Brain microvascular endothelial cell (primary cell): ENCODE data around the gene GFRA1.

ENCODE experiments used
- DNase-seq: peaks from one replicate; pipeline ENCODE4 v3.0.0-alpha.2; 2020
- H3K27ac ChIP-seq: fragments of 250-450 bp; sonication (Bioruptor Pico); 2 replicates; pipeline ENCODE4 v1.5.1; 2020; ENCODE audit warnings: mild to moderate bottlenecking, moderate library complexity
- H3K27me3 ChIP-seq: fragments of 250-450 bp; sonication (Bioruptor Pico); replicated peaks from 2 replicates; pipeline ENCODE4 v1.5.1; 2020; ENCODE audit warnings: mild to moderate bottlenecking
- H3K36me3 ChIP-seq: fragments of 250-450 bp; sonication (Bioruptor Pico); replicated peaks from 2 replicates; pipeline ENCODE4 v1.5.1; 2020; ENCODE audit warnings: mild to moderate bottlenecking
- H3K4me3 ChIP-seq: 2 replicates; pipeline ENCODE4 v1.5.1; 2011; ENCODE audit warnings: low read depth, mild to moderate bottlenecking, control low read depth, low read length, moderate library complexity
- in situ Hi-C: cut with HindIII; loops from 2 replicates; pipeline ENCODE4 v1.10.0; 2017; ENCODE audit warnings: low sequenced_read_pairs, low pct_ligation_motif_present
- TF ChIP-seq, protein P1 (sequence below): IDR thresholded peaks from 2 replicates; pipeline ENCODE4 v1.5.1; 2011; ENCODE audit warnings: low read depth, mild to moderate bottlenecking, moderate library complexity, low read length, control low read depth, inconsistent platforms; ENCODE audit errors: missing control alignments

Gene GFRA1

GRCh38 chr10:116083226-116083762 is 189.7 kb downstream of the GFRA1 start:
- in situ Hi-C loops = no loop called here

GRCh38 chr10:116082762-116083161 is 190.2 kb downstream of the GFRA1 start:
- Histone ChIP-seq H3K27me3 (no peaks in the 10 kb centered on the region), H3K27ac (no peak overlapping the region), H3K4me3 (no peak overlapping the region), H3K36me3 (no peaks in the 10 kb centered on the region)
- in situ Hi-C loops = no loop called here
- TF ChIP-seq, protein P1, sequence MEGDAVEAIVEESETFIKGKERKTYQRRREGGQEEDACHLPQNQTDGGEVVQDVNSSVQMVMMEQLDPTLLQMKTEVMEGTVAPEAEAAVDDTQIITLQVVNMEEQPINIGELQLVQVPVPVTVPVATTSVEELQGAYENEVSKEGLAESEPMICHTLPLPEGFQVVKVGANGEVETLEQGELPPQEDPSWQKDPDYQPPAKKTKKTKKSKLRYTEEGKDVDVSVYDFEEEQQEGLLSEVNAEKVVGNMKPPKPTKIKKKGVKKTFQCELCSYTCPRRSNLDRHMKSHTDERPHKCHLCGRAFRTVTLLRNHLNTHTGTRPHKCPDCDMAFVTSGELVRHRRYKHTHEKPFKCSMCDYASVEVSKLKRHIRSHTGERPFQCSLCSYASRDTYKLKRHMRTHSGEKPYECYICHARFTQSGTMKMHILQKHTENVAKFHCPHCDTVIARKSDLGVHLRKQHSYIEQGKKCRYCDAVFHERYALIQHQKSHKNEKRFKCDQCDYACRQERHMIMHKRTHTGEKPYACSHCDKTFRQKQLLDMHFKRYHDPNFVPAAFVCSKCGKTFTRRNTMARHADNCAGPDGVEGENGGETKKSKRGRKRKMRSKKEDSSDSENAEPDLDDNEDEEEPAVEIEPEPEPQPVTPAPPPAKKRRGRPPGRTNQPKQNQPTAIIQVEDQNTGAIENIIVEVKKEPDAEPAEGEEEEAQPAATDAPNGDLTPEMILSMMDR = no peak
- no peak for DNase-seq

More at GRCh38 chr10:116083226-116083762, 189.7 kb downstream of the GFRA1 start:
- no peak for DNase-seq
- no peaks in the 10 kb centered on the region for H3K36me3 ChIP-seq
- no peak overlapping the region for H3K4me3 ChIP-seq
- H3K27me3 ChIP-seq = no peaks in the 10 kb centered on the region
- H3K27ac ChIP-seq = no peak overlapping the region
- TF ChIP-seq, protein P1 = no peak

- no peak for DNase-seq
- Histone ChIP-seq H3K27ac (no peak overlapping the region), H3K4me3 (no peak overlapping the region), H3K27me3 (no peaks in the 10 kb centered on the region), H3K36me3 (no peaks in the 10 kb centered on the region)
- TF ChIP-seq, protein P1 = no peak
- in situ Hi-C loops = no loop called here
These were observed 190.8 kb downstream of the GFRA1 start for GRCh38 chr10:116082206-116082605.

- H3K36me3 ChIP-seq = no peaks in the 10 kb centered on the region
- no peak overlapping the region for H3K4me3 ChIP-seq
- no peaks in the 10 kb centered on the region for H3K27me3 ChIP-seq
- DNase-seq = no peak
- TF ChIP-seq, protein P1 = no peak
- in situ Hi-C loops = no loop called here
- H3K27ac ChIP-seq = no peak overlapping the region
These were observed 192.5 kb downstream of the GFRA1 start for GRCh38 chr10:116080553-116080952.

GRCh38 chr10:116079355-116079754 is 193.7 kb downstream of the GFRA1 start:
- H3K27ac ChIP-seq = no peak overlapping the region
- H3K36me3 ChIP-seq = no peaks in the 10 kb centered on the region
- no peak for DNase-seq
- TF ChIP-seq, protein P1 = no peak
- H3K27me3 ChIP-seq = no peaks in the 10 kb centered on the region
- in situ Hi-C loops = no loop called here
- H3K4me3 ChIP-seq = no peak overlapping the region

DNA sequence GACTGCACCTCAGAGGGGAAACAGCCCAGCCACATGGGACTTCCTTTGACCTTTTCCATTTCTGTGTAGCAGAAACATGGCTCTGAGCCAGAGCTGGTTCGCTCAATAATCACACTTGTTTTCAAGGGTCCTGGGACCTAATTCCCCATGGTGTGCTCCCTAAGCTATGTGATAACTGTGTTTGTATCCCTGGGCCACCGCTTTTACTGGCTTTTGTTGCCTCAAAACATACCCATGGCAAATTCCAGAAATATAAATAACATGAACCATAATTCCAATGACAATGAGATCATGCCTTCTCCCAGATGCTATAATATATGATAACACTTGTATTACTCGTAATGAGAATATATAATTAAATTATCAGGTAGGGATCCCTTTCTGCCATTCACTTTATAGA is 196.4 kb downstream of the GFRA1 start:
- no peaks in the 10 kb centered on the region for H3K27me3 ChIP-seq
- H3K36me3 ChIP-seq = no peaks in the 10 kb centered on the region
- in situ Hi-C loops = no loop called here

More for the DNA sequence above, 196.4 kb downstream of the GFRA1 start:
- TF ChIP-seq, protein P1 = no peak
- Histone ChIP-seq H3K27ac (no peak overlapping the region), H3K4me3 (no peak overlapping the region)
- no peak for DNase-seq
